HFF-Myc (cell line): ENCODE results near the gene USP12.

Experiments used
- DNase-seq: peaks from one replicate; pipeline ENCODE4 v3.0.0-alpha.2; 2011; ENCODE audit warnings: low read depth; ENCODE audit errors: extremely low read depth
- H3K4me3 ChIP-seq: replicated peaks from 2 replicates; pipeline ENCODE4 v1.5.1; 2011; ENCODE audit warnings: low read depth, mild to moderate bottlenecking, control low read depth, low read length
- CTCF ChIP-seq: IDR thresholded peaks from 2 replicates; pipeline ENCODE4 v1.5.1; 2012; ENCODE audit warnings: mild to moderate bottlenecking, low read depth, low read length, control low read depth; ENCODE audit errors: missing control alignments

Gene USP12

DNA sequence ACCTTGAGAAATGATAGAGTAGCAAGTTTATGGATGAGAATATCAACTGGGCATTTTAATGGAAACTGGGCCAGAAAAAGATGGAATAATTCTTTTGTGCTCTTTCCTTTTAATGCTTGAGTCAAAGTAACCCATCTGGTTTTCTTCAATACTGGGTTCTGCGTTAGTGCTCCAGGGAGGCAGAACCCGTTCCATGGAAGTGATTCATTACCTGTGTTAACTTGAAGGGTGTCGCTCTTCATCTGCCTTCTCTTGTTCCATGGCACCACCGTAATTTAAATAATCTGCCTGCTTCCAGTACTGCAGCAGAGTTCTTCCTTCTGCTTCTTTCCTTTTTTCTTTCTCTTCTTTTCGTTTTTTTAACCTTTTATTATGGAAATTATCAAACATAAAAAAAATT, 14.7 kb upstream of the USP12 start:
- H3K4me3 ChIP-seq = no peak overlapping the region
- TF ChIP-seq CTCF = no peak
- DNase-seq = no peak

DNA sequence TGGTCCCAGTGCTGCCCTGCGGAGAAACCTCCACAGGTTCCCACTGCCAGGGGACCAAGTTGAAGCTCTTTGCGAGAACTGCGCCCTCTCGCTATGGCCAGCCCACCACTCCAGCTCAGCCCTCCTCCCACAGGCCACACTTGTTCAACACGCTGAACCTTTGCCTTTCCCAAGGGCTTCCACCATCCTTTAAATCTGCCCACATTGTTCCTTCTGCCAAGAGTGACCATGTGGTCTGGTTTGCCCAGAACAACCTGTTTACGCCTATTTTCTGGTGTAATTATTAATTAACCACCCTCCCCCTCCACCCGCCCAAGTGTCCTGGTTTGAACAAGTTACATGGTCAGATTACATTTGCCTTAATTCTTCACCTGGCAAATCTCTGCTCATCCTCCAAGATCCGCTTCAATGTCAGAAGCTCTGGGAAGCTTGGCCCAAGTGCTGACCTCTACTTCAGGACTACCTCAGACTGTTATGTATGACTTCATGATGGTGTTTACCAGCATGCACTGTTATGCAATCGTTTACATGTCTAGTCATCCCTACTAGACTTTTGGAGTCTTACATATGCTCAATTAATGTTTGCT, 12.0 kb upstream of the USP12 start:
- H3K4me3 ChIP-seq = no peak overlapping the region
- TF ChIP-seq CTCF = no peak
- DNase-seq = no peak

DNA sequence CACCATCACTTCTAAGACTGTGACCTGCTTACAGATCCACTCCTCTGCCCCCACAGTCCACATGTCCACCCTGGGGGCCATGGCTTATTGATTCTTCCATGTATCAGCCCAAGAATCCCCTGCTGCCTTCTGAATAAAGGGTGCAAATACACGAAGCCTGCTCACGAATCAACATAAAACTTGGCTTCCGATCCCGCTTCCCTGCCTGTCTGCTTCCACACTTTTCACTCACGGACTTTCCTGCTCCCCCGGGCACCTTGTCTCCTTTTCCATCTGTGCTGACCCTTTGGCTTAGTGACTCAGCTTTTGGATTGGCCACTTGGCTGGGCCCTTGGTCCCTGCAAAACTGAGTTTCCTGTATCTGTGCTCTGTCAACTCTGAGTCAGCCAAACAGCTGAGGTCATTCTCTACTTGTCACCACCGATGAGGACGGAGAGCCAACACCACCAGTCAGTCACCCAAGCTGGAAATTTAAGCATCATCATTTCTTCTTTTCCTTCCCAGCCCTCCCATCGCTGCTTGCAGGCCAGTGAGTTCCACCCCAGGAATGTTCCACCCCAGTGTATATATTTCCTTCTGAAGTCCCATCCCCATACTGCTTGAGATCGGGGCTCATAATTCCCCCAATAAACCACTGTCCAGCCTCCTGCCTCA, 11.4 kb upstream of the USP12 start:
- no peak for TF ChIP-seq CTCF
- H3K4me3 ChIP-seq = no peak overlapping the region
- DNase-seq = no peak

DNA sequence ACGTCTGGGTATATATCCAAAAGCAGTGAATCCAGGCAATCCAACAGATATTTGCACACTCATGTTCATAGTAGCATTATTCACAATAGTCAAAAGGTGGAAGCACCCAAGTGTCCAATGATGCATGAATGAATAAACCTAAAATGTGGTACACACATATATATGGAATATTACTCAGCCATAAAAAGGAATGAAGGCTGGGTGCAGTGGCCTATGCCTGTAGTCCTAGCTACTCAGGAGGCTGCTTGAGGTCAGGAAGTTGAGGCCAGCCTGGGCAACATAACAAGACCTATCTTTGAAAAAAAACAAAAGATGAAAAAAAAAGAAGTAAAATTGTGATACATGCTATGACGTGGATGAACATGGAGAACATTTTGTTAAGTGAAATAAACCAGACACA, 10.4 kb upstream of the USP12 start:
- no peak overlapping the region for H3K4me3 ChIP-seq
- no peak for TF ChIP-seq CTCF
- no peak for DNase-seq

DNA sequence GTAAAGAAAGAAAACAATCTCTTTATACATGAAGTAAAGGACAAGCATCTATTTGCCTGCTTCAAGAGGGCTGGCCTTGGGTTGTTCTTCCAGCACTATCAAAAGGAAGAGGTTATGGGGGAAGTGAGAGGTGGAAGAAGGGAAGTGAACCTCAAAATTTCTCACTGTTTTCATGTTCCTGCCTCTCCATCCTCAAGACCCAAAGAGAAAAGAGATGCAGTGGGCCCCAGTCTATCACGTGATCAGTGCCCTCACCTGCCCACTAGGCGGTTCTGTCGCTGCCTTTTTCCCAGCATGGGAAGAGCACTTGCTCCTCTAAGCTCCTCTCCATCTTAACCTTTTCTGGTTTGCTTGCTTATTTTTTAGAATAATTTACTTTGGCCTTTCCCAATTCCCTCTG, 6.2 kb upstream of the USP12 start:
- no peak for DNase-seq
- no peak for TF ChIP-seq CTCF
- H3K4me3 ChIP-seq = no peak overlapping the region

DNA sequence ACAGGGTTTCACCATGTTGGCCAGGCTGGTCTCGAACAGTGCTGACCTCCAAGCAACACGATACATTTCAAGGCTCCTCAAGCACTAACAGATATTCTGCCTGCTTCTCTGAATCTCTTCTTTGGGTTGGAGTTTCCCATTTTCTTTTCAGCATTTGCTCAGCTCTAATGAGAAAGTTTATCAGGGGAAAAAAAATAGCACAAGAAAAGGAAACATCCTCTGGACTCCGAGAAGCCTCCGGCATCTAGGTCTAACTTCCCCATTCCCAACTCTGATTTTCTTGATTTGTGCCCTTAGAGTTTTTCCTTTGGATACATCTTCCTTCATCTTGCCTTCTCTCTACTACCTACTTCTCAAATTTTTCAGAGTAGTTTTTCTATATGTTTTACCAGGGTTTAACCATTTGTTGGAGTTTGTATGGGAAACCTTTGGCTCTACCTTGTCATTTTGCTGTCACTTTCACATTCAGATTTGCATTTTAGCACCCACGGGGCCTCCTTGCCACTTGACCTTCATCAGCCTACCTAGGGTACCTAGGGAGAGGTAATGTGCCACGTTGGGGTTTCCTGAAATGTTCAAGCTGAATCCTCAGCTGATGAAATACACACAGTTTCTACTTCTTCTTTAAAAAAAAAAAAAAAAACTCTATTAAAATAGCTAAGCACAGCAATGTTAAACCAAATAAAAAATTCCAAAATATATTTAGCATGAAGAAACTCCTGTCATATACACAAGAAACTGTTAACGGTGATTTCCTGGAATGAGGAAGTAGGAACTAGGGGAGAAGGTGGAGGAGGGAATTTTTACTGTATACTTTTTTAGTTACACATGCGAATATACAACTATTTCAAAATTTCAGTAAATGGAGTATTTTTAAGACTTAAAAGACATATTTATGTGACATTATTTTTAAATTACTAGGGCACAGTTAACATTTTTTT, 5.1 kb upstream of the USP12 start:
- no peak for DNase-seq
- TF ChIP-seq CTCF = no peak
- no peak overlapping the region for H3K4me3 ChIP-seq
